HepG2 (cell line): Measurements from ENCODE around the gene SCAF4. TPM values are rescaled to one million over a fixed set of nuclear protein-coding genes. Genes with fewer than 3 reads are reported as not detected.

Experiments used
- ATAC-seq: fragments of 200-7000 bp; cut with Tn5 transposase; 3 replicates; pipeline ENCODE4 v1.9.1; 2020; ENCODE audit warnings: mild to moderate bottlenecking, moderate library complexity
- BruUV-seq: library from RNA; stranded (reverse); fragments of 400-500 nt; replicated peaks from 2 replicates; lab custom pipeline; 2021; lab: Mats Ljungman, UMichigan
- CTCF ChIA-PET: fragments of 300-600 bp; formaldehyde crosslinking; extraction: SDS; loops from one replicate; lab custom pipeline; 2021; ENCODE audit warnings: low total read pairs, inconsistent platforms, low intra/inter-chr PET ratio; lab: Yijun Ruan, JAX
- POLR2A ChIA-PET: fragments of 350-600 bp; sonication (Branson Sonifier 250); formaldehyde crosslinking; loops from one replicate; lab custom pipeline; 2020; ENCODE audit warnings: antibody characterized with exemption, inconsistent platforms; lab: Yijun Ruan, JAX
- DNase-seq: peaks from one replicate; pipeline ENCODE4 v3.0.0-alpha.2; 2015; ENCODE audit warnings: low spot score
- FAIRE-seq: peaks from 3 replicates; lab custom pipeline; 2011; peaks lifted over from hg19 to GRCh38; lab: Jason Lieb, UNC
- H2AFZ ChIP-seq: one replicate; pipeline ENCODE4 v1.6.1; 2011; ENCODE audit warnings: low read length, inconsistent platforms
- H3K27ac ChIP-seq: fragments of 300-600 bp; 3 replicates; pipeline ENCODE4 v1.8.0; 2011; ENCODE audit warnings: mixed run types, mild to moderate bottlenecking, mixed read lengths, low read length, inconsistent platforms; ENCODE audit not compliant: insufficient read depth; ENCODE audit errors: extremely low read length
- H3K27me3 ChIP-seq, 2 experiments: fragments of 200-600 bp in 1 of 2; 2 replicates in 1 of 2; 3 replicates in 1 of 2; pipeline versions ENCODE4 v1.6.0 to v1.8.0; 2011; ENCODE audit warnings: low read length in 2 of 2, mild to moderate bottlenecking in 2 of 2, moderate library complexity in 2 of 2, inconsistent platforms in 1 of 2; ENCODE audit not compliant: insufficient read depth in 2 of 2, control insufficient read depth in 1 of 2
- H3K36me3 ChIP-seq, 2 experiments: fragments of 200-600 bp in 1 of 2; replicated peaks in 1 of 2; 2 replicates in 1 of 2; 3 replicates in 1 of 2; pipeline versions ENCODE4 v1.5.1 to v1.8.0; 2011; ENCODE audit warnings: low read length in 2 of 2, inconsistent platforms in 1 of 2; ENCODE audit not compliant: insufficient read depth in 2 of 2, control insufficient read depth in 1 of 2
- H3K4me1 ChIP-seq: 2 replicates; pipeline ENCODE4 v1.5.1; 2012; ENCODE audit warnings: low read length, inconsistent platforms; ENCODE audit not compliant: insufficient read depth
- H3K4me2 ChIP-seq: 2 replicates; pipeline ENCODE4 v1.6.0; 2011; ENCODE audit warnings: low read depth, low read length, inconsistent platforms
- H3K4me3 ChIP-seq, 3 experiments: fragments of 200-600 bp in 1 of 3; sonication (generic), shearing (Covaris generic) in 1 of 3; replicated peaks in 1 of 3; 2 replicates each; pipeline ENCODE4 v1.5.1; 2011 to 2016; ENCODE audit warnings: low read length in 3 of 3, inconsistent platforms in 2 of 3, low read depth in 2 of 3, mild to moderate bottlenecking in 2 of 3, control low read depth in 1 of 3, mixed read lengths in 1 of 3; ENCODE audit not compliant: insufficient read depth in 1 of 3
- H3K79me2 ChIP-seq: one replicate; pipeline ENCODE4 v1.6.1; 2011; ENCODE audit warnings: low read length, inconsistent platforms; ENCODE audit not compliant: insufficient read depth
- H3K9ac ChIP-seq: 2 replicates; pipeline ENCODE4 v1.6.0; 2011; ENCODE audit warnings: mild to moderate bottlenecking, low read depth, low read length, inconsistent platforms; ENCODE audit not compliant: insufficient read depth
- H3K9me3 ChIP-seq: 2 replicates; pipeline ENCODE4 v1.5.1; 2012; ENCODE audit warnings: mild to moderate bottlenecking, low read length
- H4K20me1 ChIP-seq: 2 replicates; pipeline ENCODE4 v1.6.0; 2011; ENCODE audit warnings: inconsistent platforms, mild to moderate bottlenecking, low read length, moderate library complexity; ENCODE audit not compliant: insufficient read depth
- ARNTL ChIP-seq: sonication (generic); formaldehyde crosslinking; IDR thresholded peaks from 2 replicates; pipeline ENCODE4 v1.4.0; 2020; ENCODE audit warnings: mild to moderate bottlenecking, missing genetic modification reagents
- CENPT ChIP-seq: sonication (generic); formaldehyde crosslinking; IDR thresholded peaks from 2 replicates; pipeline ENCODE4 v1.8.0; 2022; ENCODE audit warnings: low read depth, mild to moderate bottlenecking, moderate library complexity, missing genetic modification reagents
- FOXO1 ChIP-seq: sonication (generic); formaldehyde crosslinking; IDR thresholded peaks from 2 replicates; pipeline ENCODE4 v1.4.0; 2020; ENCODE audit warnings: missing genetic modification reagents
- GABPB1 ChIP-seq: IDR thresholded peaks from 2 replicates; pipeline ENCODE4 v1.6.1; 2016; ENCODE audit warnings: mild to moderate bottlenecking, missing genetic modification reagents, moderate library complexity, missing compliant biosample characterization
- HNF4A ChIP-seq: sonication (generic); formaldehyde crosslinking; IDR thresholded peaks from 2 replicates; pipeline ENCODE4 v1.4.0; 2020; ENCODE audit warnings: missing genetic modification reagents
- HNRNPLL ChIP-seq: fragments of 200-400 bp; formaldehyde crosslinking; IDR thresholded peaks from 2 replicates; pipeline ENCODE4 v1.6.1; 2017; ENCODE audit warnings: mild to moderate bottlenecking, low read depth, low read length; ENCODE audit not compliant: poor library complexity, severe bottlenecking
- MTA1 ChIP-seq: sonication (generic); formaldehyde crosslinking; IDR thresholded peaks from 2 replicates; pipeline ENCODE4 v1.4.0; 2020; ENCODE audit warnings: missing genetic modification reagents, mild to moderate bottlenecking, borderline replicate concordance
- NFRKB ChIP-seq: fragments of 450-650 bp; IDR thresholded peaks from 2 replicates; pipeline ENCODE4 v1.6.1; 2017
- PAXIP1 ChIP-seq: sonication (generic); formaldehyde crosslinking; conservative IDR thresholded peaks from 2 replicates; pipeline ENCODE4 v1.4.0; 2020; ENCODE audit warnings: mild to moderate bottlenecking, missing genetic modification reagents, moderate library complexity
- POLR2A ChIP-seq, 2 experiments: IDR thresholded peaks; 2 replicates each; pipeline ENCODE4 v1.6.1; 2011; ENCODE audit warnings: low read depth in 2 of 2, low read length in 2 of 2, mild to moderate bottlenecking in 1 of 2, moderate library complexity in 1 of 2; ENCODE audit not compliant: insufficient read depth in 1 of 2
- RAD21 ChIP-seq: fragments of 450-650 bp; formaldehyde crosslinking; IDR thresholded peaks from 2 replicates; pipeline ENCODE4 v1.5.0; 2020; ENCODE audit warnings: mild to moderate bottlenecking
- SRSF4 ChIP-seq: fragments of 200-400 bp; formaldehyde crosslinking; IDR thresholded peaks from one replicate; pipeline ENCODE4 v1.6.1; 2018; ENCODE audit warnings: mild to moderate bottlenecking, low read depth, low read length, moderate library complexity; ENCODE audit not compliant: poor library complexity, severe bottlenecking
- ZBTB38 ChIP-seq: sonication (generic); formaldehyde crosslinking; IDR thresholded peaks from 2 replicates; pipeline ENCODE4 v1.5.1; 2020; ENCODE audit warnings: mild to moderate bottlenecking, missing genetic modification reagents
- ZNF317 ChIP-seq: sonication (generic); formaldehyde crosslinking; IDR thresholded peaks from 2 replicates; pipeline ENCODE4 v1.5.0; 2020; ENCODE audit warnings: mild to moderate bottlenecking, missing genetic modification reagents
- ZNF510 ChIP-seq: sonication (generic); formaldehyde crosslinking; IDR thresholded peaks from 2 replicates; pipeline ENCODE4 v1.4.0; 2020; ENCODE audit warnings: low read depth, mild to moderate bottlenecking, missing genetic modification reagents
- ZNF556 ChIP-seq: sonication (generic); formaldehyde crosslinking; IDR thresholded peaks from 2 replicates; pipeline ENCODE4 v1.4.0; 2020; ENCODE audit warnings: mild to moderate bottlenecking, missing genetic modification reagents, borderline replicate concordance
- ZNF775 ChIP-seq: sonication (generic); formaldehyde crosslinking; IDR thresholded peaks from 2 replicates; pipeline ENCODE4 v1.4.0; 2020; ENCODE audit warnings: missing genetic modification reagents, mild to moderate bottlenecking, moderate library complexity, borderline replicate concordance
- WGBS: methylation state at CpG from one replicate; pipeline ENCODE4 v1.1.6; 2017; ENCODE audit warnings: low lambda C conversion rate; 5-methylcytosine and 5-hydroxymethylcytosine counted together
- in situ Hi-C: cut with HindIII; loops from 2 replicates; pipeline ENCODE4 v1.10.0; 2017; ENCODE audit warnings: low pct_unique_long_range_greater_than_20kb; ENCODE audit not compliant: extremely low pct_ligation_motif_present
- intact Hi-C: fragments of 100-400 bp; cut with micrococcal nuclease; formaldehyde crosslinking; loops from one replicate; pipeline ENCODE4 v1.10.0; 2022; ENCODE audit not compliant: unreplicated experiment
- polyA plus RNA-seq, 8 experiments: library from polyadenylated mRNA; depleted of rRNA in 3 of 8; stranded (reverse) in 7 of 8; unstranded in 1 of 8; fragments of >200 nt; fragmentation: Illumina TruSeq in 4 of 8; extraction: Trizol in 4 of 8; gene quantifications; 2 replicates each; pipeline versions ENCODE4 v1.2.1 to v1.2.3, GENCODE V29; 2011 to 2016; ENCODE audit warnings: low read depth in 4 of 8, missing spikeins in 1 of 8, mixed read lengths in 1 of 8; ENCODE audit not compliant: insufficient read depth in 1 of 8
- total RNA-seq, 5 experiments: library from RNA; depleted of rRNA; stranded (reverse); fragments of >200 nt; fragmentation: Illumina TruSeq; extraction: Trizol; gene quantifications; 2 replicates each; pipeline ENCODE4 v1.2.3, GENCODE V29; 2016; ENCODE audit warnings: low read depth in 1 of 5
- TF ChIP-seq, protein P1 (sequence below): sonication (generic); formaldehyde crosslinking; IDR thresholded peaks from 2 replicates; pipeline ENCODE4 v1.8.0; 2022; ENCODE audit warnings: missing genetic modification reagents, mild to moderate bottlenecking, borderline replicate concordance

The SCAF4 gene
- total and polyA plus RNA-seq, 2 of the 13 experiments (the other 11 are each of a cell fraction or from before 2014, with no cell fraction given) = 9.1 to 11.5 TPM

DNA sequence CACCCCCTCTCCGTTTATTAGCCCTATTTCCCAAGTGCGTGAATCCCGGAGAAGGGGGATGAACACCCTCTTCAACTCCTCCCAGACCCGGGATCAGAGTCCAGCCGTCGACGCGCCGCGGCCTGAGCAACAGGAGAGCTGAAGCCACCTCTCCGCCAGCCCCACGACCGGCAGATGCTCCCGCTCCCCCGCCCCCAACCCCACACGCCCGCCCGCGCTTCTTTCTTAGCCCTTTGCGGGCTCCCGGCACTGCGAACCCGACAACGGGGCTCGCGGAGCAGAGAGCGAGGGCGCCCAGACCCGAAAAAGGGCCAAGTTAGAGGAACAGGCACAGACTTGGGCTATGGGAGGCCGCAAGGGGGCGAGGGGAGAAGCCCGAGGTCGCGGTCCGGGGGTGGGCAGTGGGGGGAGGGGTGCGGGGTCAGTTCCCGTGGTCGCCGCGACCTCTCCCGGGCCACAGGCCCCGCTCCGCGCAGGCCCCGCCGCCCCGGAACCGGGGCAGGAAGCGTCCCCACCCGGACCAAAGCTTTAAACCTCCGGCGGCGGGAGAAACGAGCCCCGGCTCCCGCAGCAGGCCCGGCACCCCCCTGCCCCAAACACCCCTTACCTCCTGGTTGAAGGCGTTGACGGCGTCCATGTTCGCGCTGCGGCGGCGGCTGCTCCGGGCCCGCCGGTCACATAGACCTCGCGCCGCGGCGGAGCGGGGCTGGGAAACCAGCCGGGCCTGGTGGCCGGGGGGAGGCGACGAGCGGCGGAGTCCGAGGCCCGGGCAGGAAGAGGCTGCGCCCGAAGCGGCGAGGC lies 662 bp downstream of the SCAF4 start:
- 0% methylated on average over 22 of the region's 86 CpGs for WGBS
- in situ Hi-C loops (no loop called here), intact Hi-C loops (loop anchor here (5.0 kb wide), 1 partner anchor 64 kb away; no protein-coding TSS in a partner anchor)
- peak overlapping the region; percentile 98 for H3K27ac ChIP-seq
- POLR2A ChIA-PET = interaction anchor here (0.6 to 1.4 kb wide), 2 partner anchors 9 to 548 kb away, joined by 3 to 4 read pairs; partner anchors contain the start of gene MIS18A
- peaks cover 49% of the 10 kb centered on the region for H3K4me1 ChIP-seq
- DNase-seq = peak; percentile 68
- CTCF ChIA-PET = no interaction called here
- H3K27me3 ChIP-seq = no peaks in the 10 kb centered on the region; a peak in 1 of 5 replicates
- FAIRE-seq = no peak
- H3K79me2 ChIP-seq = peaks cover 57% of the 10 kb centered on the region
- no peaks in the 10 kb centered on the region for H3K9me3 ChIP-seq
- H3K36me3 ChIP-seq = peaks cover 0 to 9% of the 10 kb centered on the region in 2 experiments; a peak in 1 of 5 replicates
- H4K20me1 ChIP-seq = peaks cover 46% of the 10 kb centered on the region
- H3K9ac ChIP-seq = peak overlapping the region; percentile 99
- BruUV-seq = no TSS peak
- peak overlapping the region; percentile 76 for H3K4me2 ChIP-seq
- H3K4me3 ChIP-seq = peak overlapping the region; percentile 96
- no peak overlapping the region for H2AFZ ChIP-seq
- ATAC-seq = peak; percentile 66
- TF ChIP-seq PAXIP1 (CRISPR knock-in tag) (peak; percentile 6; the same call in 1 of the 2 replicates), RAD21 (CRISPR knock-in tag) (no peak), MTA1 (peak; percentile 21; the same call in 1 of the 2 replicates), GABPB1 (CRISPR knock-in tag) (0 out of 2 replicates have a peak, but pooled peaks have one; percentile 12), ZNF510 (CRISPR knock-in tag) (0 out of 2 replicates have a peak, but pooled peaks have one; percentile 30), HNRNPLL (peak; percentile 27), ZNF775 (CRISPR knock-in tag) (no peak), ZNF317 (CRISPR knock-in tag) (no peak), ZBTB38 (CRISPR knock-in tag) (0 out of 2 replicates have a peak, but pooled peaks have one; percentile 1), POLR2A (IDR thresholded peaks at IDR 0.05; ENCODE audit: insufficient read depth in 1 of 2, low read depth in 2 of 2, low read length in 2 of 2) (peak; percentile 62 to 67), ARNTL (CRISPR knock-in tag) (0 out of 2 replicates have a peak, but pooled peaks have one; percentile 0), HNF4A (CRISPR knock-in tag) (peak; percentile 75), CENPT (CRISPR knock-in tag) (peak; percentile 4; the same call in 1 of the 2 replicates), ZNF556 (CRISPR knock-in tag) (peak; percentile 24; the same call in 1 of the 2 replicates), SRSF4 (no peak), NFRKB (no peak), FOXO1 (CRISPR knock-in tag) (0 out of 2 replicates have a peak, but pooled peaks have one; percentile 18)
- TF ChIP-seq, protein P1, sequence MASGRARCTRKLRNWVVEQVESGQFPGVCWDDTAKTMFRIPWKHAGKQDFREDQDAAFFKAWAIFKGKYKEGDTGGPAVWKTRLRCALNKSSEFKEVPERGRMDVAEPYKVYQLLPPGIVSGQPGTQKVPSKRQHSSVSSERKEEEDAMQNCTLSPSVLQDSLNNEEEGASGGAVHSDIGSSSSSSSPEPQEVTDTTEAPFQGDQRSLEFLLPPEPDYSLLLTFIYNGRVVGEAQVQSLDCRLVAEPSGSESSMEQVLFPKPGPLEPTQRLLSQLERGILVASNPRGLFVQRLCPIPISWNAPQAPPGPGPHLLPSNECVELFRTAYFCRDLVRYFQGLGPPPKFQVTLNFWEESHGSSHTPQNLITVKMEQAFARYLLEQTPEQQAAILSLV (CRISPR knock-in tag) = peak; percentile 12; the same call in 1 of the 2 replicates
